ENCODE data around the gene EDEM1.
"Not testable (repeated sequence)": the region's sequence is repeated elsewhere in the genome, so short reads cannot be mapped to it uniquely, and the experiment has no call there.

Gene EDEM1

GRCh38 chr3:5179036-5179435, 8.5 kb upstream of the EDEM1 start:
- DNase-seq (ENCODE audit: low spot score) = not testable (repeated sequence)

GRCh38 chr3:5181469-5182141, 5.9 kb upstream of the EDEM1 start:
- DNase-seq (ENCODE audit: low spot score) = no peak

GRCh38 chr3:5183714-5184113, 3.8 kb upstream of the EDEM1 start:
- not testable (repeated sequence) for DNase-seq (ENCODE audit: low spot score)

- no peak for DNase-seq (ENCODE audit: low spot score)
These were observed 3.0 kb upstream of the EDEM1 start for GRCh38 chr3:5184499-5184898.

GRCh38 chr3:5185093-5185673, 2.3 kb upstream of the EDEM1 start:
- no peak for DNase-seq (ENCODE audit: low spot score)

GRCh38 chr3:5186089-5186857, 1.2 kb upstream of the EDEM1 start:
- peak; percentile 31 for DNase-seq (ENCODE audit: low spot score)

GRCh38 chr3:5186858-5187155, 700 bp upstream of the EDEM1 start:
- peak; percentile 27 for DNase-seq (ENCODE audit: low spot score)

- DNase-seq (ENCODE audit: low spot score) = no peak
These were observed 462 bp downstream of the EDEM1 start for GRCh38 chr3:5187920-5188418.

GRCh38 chr3:5188419-5189221, 1.1 kb downstream of the EDEM1 start:
- DNase-seq (ENCODE audit: low spot score) = no peak

- no peak for DNase-seq (ENCODE audit: low spot score)
These were observed 2.8 kb downstream of the EDEM1 start for GRCh38 chr3:5190147-5190791.

GRCh38 chr3:5191555-5192304, 4.2 kb downstream of the EDEM1 start:
- no peak for DNase-seq (ENCODE audit: low spot score)

- no peak for DNase-seq (ENCODE audit: low spot score)
These were observed 5.3 kb downstream of the EDEM1 start for GRCh38 chr3:5192571-5193365.

- DNase-seq (ENCODE audit: low spot score) = no peak
These were observed 6.8 kb downstream of the EDEM1 start for GRCh38 chr3:5194341-5194740.

GRCh38 chr3:5194801-5195509, 7.4 kb downstream of the EDEM1 start:
- no peak for DNase-seq (ENCODE audit: low spot score)

- no peak for DNase-seq (ENCODE audit: low spot score)
These were observed 8.1 kb downstream of the EDEM1 start for GRCh38 chr3:5195605-5196004.

- no peak for DNase-seq (ENCODE audit: low spot score)
These were observed 9.5 kb downstream of the EDEM1 start for GRCh38 chr3:5197022-5197421.

GRCh38 chr3:5197470-5198312, 10.2 kb downstream of the EDEM1 start:
- no peak for DNase-seq (ENCODE audit: low spot score)

- DNase-seq (ENCODE audit: low spot score) = no peak
These were observed 10.8 kb downstream of the EDEM1 start for GRCh38 chr3:5198313-5198677.
